Endothelial cell (in vitro differentiated cells): ENCODE data around the gene HDLBP. TPM values are rescaled to one million over a fixed set of nuclear protein-coding genes. Genes with fewer than 3 reads are reported as not detected.

ENCODE experiments used
- DNase-seq: peaks from one replicate; pipeline ENCODE4 v3.0.0; 2021; ENCODE audit warnings: low spot score
- H3K27ac Mint-ChIP-seq: one replicate; pipeline ENCODE4 v1.8.0; 2021; ENCODE audit warnings: mixed read lengths, inconsistent platforms; ENCODE audit not compliant: unreplicated experiment
- H3K27me3 Mint-ChIP-seq: one replicate; pipeline ENCODE4 v1.8.0; 2021; ENCODE audit warnings: mild to moderate bottlenecking, moderate library complexity, mixed read lengths, inconsistent platforms; ENCODE audit not compliant: unreplicated experiment
- H3K36me3 Mint-ChIP-seq: one replicate; pipeline ENCODE4 v1.8.0; 2021; ENCODE audit warnings: mild to moderate bottlenecking, low read depth, mixed read lengths, inconsistent platforms; ENCODE audit not compliant: unreplicated experiment
- H3K4me1 Mint-ChIP-seq: one replicate; pipeline ENCODE4 v1.8.0; 2021; ENCODE audit warnings: mild to moderate bottlenecking, mixed read lengths, inconsistent platforms; ENCODE audit not compliant: unreplicated experiment
- H3K4me3 Mint-ChIP-seq: one replicate; pipeline ENCODE4 v1.8.0; 2021; ENCODE audit warnings: mild to moderate bottlenecking, mixed read lengths, inconsistent platforms; ENCODE audit not compliant: unreplicated experiment
- H3K9me3 Mint-ChIP-seq: one replicate; pipeline ENCODE4 v1.8.0; 2021; ENCODE audit warnings: mixed read lengths, inconsistent platforms; ENCODE audit not compliant: unreplicated experiment
- total RNA-seq: library from RNA; stranded (reverse); fragmentation: NEBNext Ultra II Directional; extraction: Animal tissue kit (Norgen Biotek cat#: 25700); gene quantifications from one replicate; pipeline ENCODE4 v1.2.1, GENCODE V29; 2021; ENCODE audit not compliant: unreplicated experiment
- TF ChIP-seq, protein P1 (sequence below): fragments of 200-600 bp; sonication (generic); IDR thresholded peaks from one replicate; pipeline ENCODE4 v1.5.0; 2021; ENCODE audit warnings: antibody characterized with exemption; ENCODE audit not compliant: unreplicated experiment

The HDLBP gene
- total RNA-seq, 1 donor from 2014 or later, result 364 TPM

DNA sequence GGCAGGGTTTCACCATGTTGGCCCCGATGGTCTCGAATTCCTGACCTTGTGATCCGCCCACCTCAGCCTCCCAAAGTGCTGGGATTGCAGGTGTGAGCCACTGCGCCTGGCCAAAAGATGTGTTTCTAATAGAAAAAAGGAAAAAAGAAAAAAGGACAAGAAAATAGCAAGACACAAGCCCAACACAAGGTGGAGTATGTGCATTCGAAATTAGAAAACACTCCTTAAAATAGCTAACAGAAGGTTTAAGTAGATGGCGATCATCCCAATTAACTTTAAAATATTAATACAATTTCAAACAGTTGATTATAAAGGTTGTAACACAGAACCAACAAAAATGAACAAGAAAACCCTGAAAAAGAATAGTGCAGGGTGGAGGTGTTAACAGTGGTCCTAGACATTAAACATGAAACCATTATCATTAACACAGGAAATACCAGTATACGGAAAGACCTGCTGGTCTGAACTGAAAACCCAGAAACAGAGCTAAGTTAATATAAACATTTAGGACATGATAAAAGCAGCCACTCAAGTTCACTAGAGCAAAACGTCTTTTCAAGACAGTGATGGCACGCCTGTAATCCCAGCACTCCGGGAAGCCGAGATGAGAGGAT lies 57.9 kb downstream of the HDLBP start:
- TF ChIP-seq, protein P1, sequence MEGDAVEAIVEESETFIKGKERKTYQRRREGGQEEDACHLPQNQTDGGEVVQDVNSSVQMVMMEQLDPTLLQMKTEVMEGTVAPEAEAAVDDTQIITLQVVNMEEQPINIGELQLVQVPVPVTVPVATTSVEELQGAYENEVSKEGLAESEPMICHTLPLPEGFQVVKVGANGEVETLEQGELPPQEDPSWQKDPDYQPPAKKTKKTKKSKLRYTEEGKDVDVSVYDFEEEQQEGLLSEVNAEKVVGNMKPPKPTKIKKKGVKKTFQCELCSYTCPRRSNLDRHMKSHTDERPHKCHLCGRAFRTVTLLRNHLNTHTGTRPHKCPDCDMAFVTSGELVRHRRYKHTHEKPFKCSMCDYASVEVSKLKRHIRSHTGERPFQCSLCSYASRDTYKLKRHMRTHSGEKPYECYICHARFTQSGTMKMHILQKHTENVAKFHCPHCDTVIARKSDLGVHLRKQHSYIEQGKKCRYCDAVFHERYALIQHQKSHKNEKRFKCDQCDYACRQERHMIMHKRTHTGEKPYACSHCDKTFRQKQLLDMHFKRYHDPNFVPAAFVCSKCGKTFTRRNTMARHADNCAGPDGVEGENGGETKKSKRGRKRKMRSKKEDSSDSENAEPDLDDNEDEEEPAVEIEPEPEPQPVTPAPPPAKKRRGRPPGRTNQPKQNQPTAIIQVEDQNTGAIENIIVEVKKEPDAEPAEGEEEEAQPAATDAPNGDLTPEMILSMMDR, result no peak
- no peak for DNase-seq
- no peak overlapping the region for H3K27ac Mint-ChIP-seq
- no peaks in the 10 kb centered on the region for H3K9me3 Mint-ChIP-seq
- no peaks in the 10 kb centered on the region for H3K27me3 Mint-ChIP-seq
- H3K4me3 Mint-ChIP-seq, result no peak overlapping the region
- H3K4me1 Mint-ChIP-seq, result no peaks in the 10 kb centered on the region
- peaks cover 44% of the 10 kb centered on the region for H3K36me3 Mint-ChIP-seq

DNA sequence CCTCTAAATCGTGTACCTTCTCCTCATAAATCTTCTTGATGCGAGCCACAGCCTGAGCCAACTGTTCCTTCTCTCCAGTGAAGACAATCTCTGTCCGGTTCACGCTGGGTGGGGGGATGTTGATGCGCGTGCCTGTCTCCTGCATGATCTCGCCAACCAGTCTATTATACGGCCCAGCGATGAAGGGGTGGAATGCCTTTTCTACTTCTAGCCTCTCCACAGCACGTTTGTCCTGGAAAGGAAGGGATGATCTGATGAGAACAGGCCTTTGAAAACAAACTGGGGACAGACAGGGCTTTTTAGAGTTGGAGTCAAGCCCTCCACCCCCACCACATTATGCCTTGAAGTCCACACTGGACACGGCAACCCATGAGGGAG lies 59.3 kb downstream of the HDLBP start:
- DNase-seq, result no peak
- Mint-ChIP-seq H3K4me1 (no peaks in the 10 kb centered on the region), H3K4me3 (peak overlapping the region; percentile 71), H3K9me3 (no peaks in the 10 kb centered on the region), H3K27me3 (peaks cover 3% of the 10 kb centered on the region), H3K36me3 (peaks cover 48% of the 10 kb centered on the region), H3K27ac (no peak overlapping the region)
- TF ChIP-seq, protein P1, result no peak

DNA sequence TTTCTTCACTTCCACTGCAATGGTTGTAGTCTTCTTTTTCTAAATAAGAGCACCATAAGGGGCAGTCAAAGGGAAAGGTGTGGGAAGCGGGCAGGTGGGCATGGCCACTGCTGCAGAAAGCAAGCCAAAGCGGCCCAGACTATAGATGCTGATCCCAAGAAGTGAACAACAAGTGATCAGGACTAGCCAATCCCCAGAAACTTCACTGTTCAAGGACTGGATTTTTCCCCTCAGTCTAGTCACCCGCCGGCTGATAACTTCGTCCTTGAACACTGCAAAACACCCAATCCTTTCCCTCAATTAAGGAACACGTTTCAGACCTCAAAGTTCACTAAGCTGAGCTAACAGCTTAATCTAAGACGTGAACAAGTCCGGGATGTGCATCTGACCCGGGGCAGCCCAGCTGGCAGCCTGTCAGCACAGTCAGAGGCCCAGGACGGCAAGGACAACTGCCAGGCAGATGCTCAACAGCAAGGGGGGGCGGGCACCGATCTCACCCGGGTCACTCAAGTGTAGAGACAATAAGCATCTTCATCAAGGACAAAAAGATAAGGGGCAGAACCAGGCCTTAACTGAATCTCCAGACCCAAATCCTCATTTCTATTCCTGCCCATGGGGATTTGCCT lies 59.8 kb downstream of the HDLBP start:
- H3K9me3 Mint-ChIP-seq, result no peaks in the 10 kb centered on the region
- peaks cover 3% of the 10 kb centered on the region for H3K27me3 Mint-ChIP-seq
- DNase-seq, result no peak
- no peaks in the 10 kb centered on the region for H3K4me1 Mint-ChIP-seq
- no peak overlapping the region for H3K27ac Mint-ChIP-seq
- TF ChIP-seq, protein P1, result no peak
- peaks cover 52% of the 10 kb centered on the region for H3K36me3 Mint-ChIP-seq
- peak overlapping the region; percentile 71 for H3K4me3 Mint-ChIP-seq

DNA sequence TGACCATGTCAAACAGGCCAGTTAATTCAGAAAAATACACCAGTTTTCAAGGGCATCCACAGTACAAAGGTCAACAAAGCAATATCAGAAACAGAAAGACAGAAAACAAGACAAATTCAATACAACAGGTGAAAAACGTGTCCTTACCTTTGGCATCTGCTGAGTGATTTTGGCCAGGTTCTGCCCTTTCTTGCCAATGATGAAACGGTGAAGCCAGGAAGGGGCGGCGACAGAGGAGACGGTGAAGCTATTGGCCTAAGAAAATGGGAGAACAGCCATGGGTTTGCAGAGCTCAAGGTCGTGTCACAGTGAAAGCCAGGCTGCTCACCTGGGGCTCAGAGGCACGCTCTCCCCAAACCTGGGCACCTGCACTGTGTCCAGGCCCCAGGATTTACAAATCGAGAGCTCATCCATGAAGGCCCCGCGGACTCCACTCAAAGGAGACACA lies 60.5 kb downstream of the HDLBP start:
- DNase-seq, result no peak
- peaks cover 5% of the 10 kb centered on the region for H3K27me3 Mint-ChIP-seq
- TF ChIP-seq, protein P1, result no peak
- H3K9me3 Mint-ChIP-seq, result no peaks in the 10 kb centered on the region
- no peak overlapping the region for H3K27ac Mint-ChIP-seq
- H3K4me3 Mint-ChIP-seq, result no peak overlapping the region
- H3K4me1 Mint-ChIP-seq, result no peaks in the 10 kb centered on the region
- peaks cover 56% of the 10 kb centered on the region for H3K36me3 Mint-ChIP-seq

DNA sequence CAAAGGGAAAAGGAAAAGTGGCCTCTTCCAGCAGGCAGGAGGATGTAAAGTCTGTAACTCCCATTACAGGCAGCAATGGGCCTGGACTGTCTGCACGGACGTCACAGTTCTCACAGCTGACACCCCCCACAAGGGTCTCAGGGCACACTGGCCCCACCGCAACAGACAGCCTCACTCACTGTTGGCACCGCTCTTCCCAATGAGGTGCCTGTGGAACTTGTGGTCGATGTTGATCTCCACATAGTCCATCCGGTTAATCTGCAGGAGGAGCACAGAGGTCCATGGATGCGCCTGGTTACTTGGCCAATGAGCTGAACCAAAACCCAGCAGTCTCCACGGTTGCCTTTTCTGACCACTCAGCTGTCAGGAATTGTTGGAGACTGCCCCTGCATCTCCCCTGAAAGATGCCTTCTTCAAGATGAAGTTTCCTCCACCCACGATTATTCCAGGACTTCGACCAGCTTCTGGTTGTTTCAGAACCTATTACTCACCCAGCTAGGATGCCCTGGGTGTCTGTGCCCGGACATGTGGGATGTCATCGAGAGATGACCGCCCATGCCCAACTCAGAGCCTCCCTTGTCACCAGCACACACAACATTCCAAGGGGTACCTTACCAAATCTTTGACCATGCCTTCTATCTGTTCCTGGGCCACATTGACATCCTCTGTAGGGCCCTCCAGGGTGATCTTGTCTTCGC lies 62.5 kb downstream of the HDLBP start:
- H3K36me3 Mint-ChIP-seq, result peaks cover 69% of the 10 kb centered on the region
- no peaks in the 10 kb centered on the region for H3K4me1 Mint-ChIP-seq
- no peak for DNase-seq
- H3K27ac Mint-ChIP-seq, result no peak overlapping the region
- TF ChIP-seq, protein P1, result no peak
- peaks cover 5% of the 10 kb centered on the region for H3K27me3 Mint-ChIP-seq
- no peaks in the 10 kb centered on the region for H3K9me3 Mint-ChIP-seq
- peak overlapping the region; percentile 51 for H3K4me3 Mint-ChIP-seq
